Stimulated activated CD4-positive, alpha-beta T cell treated with anti-CD3 and anti-CD28 coated beads, Interleukin-12 subunit alpha, Interleukin-12 subunit beta, amount 100 ng/mL, for 24 hours (primary cell): ENCODE results near the gene NGFR.
"Not testable (repeated sequence)": the region's sequence is repeated elsewhere in the genome, so short reads cannot be mapped to it uniquely, and the experiment has no call there.

ENCODE experiments used
- DNase-seq, 2 experiments: peaks; one replicate each; pipeline ENCODE4 v3.0.0-alpha.2; 2020; ENCODE audit warnings: low read depth in 2 of 2

NGFR gene

GRCh38 chr17:49545806-49546545 is 50.9 kb downstream of the NGFR start:
- no peak for DNase-seq

GRCh38 chr17:49546546-49547535 is 51.7 kb downstream of the NGFR start:
- DNase-seq = no peak

DNA sequence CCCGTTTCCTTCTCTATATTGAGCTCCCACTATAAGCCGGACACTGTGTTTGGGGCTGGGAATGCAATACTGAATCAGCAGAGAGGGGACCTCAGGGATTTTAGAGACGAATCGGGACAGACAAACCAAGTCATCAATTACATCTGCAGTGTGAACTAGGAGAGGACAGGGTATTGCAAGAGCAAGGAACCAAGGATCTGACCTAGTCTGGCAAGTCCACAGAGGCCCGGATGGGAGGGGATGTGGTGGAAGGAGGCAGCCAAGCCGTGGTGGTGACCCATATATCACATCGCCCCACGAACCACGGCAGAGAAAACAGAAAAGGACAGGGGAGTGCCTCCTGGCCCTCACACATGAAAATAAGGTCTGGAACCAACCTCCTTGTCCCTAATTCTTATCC is 52.5 kb downstream of the NGFR start:
- no peak for DNase-seq

DNA sequence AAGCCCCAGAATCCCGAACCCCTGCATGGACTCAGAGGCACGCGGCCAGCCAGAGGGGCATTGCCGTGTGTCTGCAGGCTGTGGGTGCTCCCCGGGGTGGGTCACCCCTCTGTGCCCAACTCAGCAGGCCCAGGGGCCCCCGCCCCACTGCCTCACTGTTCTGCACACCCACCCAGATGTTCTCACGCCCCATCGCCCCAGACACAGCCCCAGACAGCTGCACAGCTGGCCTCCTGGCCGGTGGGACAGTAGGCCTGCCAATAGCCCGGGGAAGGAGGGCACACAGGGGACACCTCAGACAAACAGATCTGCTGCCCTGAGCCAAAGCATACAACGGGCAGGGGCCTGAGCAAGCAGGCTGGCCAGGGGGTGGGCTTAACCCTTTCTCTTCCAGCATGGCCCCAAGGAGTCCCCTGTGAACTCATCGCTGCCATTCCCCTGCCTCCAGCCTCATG is 53.0 kb downstream of the NGFR start:
- no peak for DNase-seq

GRCh38 chr17:49548506-49549310 is 53.6 kb downstream of the NGFR start:
- DNase-seq = no peak

GRCh38 chr17:49549311-49549605 is 54.2 kb downstream of the NGFR start:
- no peak for DNase-seq

DNA sequence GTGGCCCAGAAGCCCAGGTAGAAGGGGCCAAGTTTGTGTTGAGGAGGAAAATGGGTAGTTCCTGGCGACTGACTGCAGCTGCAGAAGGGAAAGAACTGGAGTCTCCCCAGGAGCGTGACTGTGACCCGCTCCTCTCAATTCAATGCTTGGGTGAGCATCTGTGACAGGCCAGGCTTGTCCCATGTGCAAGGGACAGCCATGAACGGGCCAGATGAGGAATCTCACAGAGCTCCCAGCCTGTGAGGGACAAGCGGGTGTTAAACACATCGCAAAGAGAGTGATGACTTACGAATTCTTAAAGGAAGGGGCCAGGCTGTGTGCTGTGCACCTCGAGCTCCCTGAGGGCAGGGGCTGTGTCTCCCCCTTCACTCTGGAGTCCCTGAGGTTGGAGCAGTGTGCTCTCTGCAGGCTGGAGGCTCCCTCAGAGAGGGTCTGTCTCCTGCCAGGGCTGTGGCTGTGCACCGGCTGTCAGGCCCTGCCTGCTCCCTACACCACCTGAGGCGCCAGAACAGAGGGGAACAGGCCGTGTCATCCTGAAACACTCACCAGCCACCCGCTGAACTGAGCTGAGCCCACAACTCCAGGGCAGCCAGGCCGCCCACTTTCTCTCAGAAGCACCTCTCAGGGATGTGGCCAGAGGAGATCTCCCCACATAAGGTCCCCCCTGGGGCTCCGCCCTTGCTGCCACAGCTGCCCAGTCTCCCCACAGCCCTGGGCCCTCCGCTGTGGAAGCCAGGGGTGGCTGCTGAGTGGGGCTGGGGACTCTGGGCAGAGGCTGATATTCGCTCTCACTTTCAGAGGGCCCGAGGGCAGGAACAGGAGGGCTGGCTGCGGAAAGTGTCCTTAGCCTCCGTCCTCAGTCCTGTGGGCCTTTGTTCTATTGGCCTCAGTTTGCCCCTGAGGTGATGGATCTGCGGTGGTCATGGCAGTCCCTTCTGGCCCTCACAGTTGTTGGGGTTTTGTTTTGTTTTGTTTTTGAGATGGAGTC is 54.9 kb downstream of the NGFR start:
- DNase-seq = no peak

DNA sequence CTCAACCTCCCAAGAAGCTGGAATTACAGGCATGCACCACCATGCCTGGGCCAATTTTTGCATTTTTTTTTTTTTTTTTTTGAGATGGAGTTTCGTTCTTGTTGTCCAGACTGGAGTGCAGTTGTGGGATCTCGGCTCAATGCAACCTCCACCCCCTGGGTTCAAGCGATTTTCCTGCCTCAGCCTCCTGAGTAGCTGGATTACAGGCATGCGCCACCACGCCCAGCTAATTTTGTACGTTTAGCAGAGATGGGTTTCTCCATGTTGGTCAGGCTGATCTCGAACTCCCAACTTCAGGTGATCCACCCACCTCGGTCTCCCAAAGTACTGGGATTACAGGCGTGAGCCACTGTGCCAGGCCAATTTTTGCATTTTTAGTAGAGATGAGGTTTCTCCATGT is 55.7 kb downstream of the NGFR start:
- DNase-seq = not testable (repeated sequence)

DNA sequence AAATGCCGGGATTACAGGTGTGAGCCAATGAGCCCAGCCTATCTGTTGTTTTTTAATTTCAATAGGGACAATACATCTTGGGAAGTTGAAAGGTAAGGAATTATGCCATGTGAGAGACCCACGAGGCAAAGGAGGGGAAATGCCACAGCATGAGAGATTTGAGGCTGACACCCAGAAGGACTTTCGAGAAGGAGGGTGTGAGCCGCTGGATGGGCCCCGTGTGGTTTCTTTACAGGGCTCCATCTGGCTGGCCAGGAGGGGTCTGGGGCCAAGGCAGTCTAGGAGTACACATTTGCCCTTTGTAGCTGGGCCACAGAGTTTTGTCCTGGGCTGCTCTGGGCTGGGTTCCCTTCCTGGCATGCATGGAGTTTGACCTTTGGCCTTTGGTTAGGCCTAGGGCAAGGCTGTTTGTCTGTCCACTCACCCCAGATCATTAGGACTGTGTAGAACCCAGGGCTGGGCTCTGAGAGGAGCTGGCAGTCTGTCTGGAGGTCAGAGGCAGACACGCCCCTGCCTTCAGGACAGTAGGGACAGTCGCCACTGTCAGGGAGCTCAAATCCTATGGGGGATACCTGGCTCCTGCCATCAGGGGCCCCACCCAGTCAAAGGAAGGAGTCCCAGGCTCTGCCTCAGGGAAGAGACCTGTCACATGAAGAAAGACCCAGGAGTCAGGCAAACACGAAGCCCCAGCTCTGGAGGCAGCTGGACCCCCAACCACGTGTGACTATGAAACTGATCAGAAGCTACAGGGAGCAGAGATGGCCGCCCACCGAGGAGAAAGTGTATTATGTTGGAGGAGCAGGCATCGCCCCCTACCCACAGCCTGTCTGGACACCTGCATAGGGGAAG is 56.4 kb downstream of the NGFR start:
- DNase-seq = no peak

- no peak for DNase-seq
These were observed 57.1 kb downstream of the NGFR start for GRCh38 chr17:49552070-49552751.

DNA sequence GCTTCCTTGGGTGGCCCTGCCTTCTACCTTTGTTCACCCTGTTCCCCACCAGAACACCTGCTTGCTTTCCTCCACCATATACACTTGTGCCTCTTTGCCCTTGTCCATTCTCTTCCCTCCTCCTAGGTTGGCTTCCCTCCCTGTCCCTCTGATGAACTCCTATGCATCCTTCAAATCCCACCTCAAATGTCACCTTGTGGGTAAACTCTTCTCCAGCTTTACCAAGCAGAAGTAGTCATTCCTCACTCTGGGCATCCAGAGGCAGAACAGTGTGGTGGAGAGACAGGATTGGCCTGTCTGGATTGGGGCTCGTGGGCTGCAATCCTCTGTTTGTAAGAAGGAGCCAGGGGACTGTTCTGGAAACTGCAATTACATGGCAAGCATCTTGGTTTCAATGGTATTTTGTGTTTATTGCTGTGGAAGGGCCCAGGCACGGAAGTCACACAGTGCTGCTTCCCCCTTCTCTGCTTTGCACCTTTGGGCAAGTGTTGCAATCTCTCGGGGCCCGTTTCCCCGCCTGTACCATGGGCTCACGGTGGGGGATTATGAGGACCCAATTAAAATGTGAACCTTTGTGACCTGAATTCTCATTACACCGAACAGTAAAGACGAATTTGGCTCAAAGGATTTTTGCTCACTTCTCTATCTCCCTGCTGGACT is 58.7 kb downstream of the NGFR start:
- DNase-seq = no peak

GRCh38 chr17:49554694-49555494 is 59.8 kb downstream of the NGFR start:
- DNase-seq = no peak

GRCh38 chr17:49555495-49556222 is 60.6 kb downstream of the NGFR start:
- DNase-seq = no peak

- DNase-seq = peak; percentile 73 to 79
These were observed 61.3 kb downstream of the NGFR start for GRCh38 chr17:49556223-49556943.

DNA sequence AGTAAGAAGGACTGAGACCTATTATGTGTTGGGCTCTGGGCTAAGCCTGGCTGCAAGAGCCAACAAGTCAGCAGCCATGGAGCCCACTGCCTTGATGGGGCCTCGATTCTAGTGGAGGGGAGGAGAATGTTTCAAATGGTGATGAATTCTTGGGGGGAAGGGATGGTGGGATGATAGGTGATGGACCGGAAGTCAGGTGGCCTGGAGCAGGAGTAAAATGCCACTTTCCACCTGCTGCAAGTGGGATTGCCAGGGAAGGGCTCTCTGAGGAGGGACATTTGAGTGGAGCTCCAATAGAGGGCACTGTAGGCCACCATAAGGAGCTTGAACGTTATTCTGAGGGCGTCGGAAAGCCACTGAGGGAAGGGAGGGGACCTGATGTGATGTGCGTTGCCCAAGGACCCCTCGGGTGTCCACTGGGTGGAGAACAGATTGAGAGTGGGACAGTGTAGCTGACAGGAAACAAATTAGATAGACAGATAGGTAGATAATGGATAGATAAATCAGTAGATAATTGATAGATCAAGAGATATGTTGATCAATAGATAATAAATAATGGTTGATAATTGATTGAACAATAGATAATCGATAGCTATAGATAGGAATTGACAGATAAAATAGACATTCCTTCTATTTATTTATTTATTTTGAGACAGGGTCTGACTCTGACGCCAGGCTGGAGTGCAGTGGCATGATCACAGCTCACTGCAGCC is 62.4 kb downstream of the NGFR start:
- DNase-seq = peak in 1 of 2 experiments; percentile 26
